HG03378 (cell line): Measurements from ENCODE around the gene MYBBP1A.
"Not testable (repeated sequence)": the region's sequence is repeated elsewhere in the genome, so short reads cannot be mapped to it uniquely, and the experiment has no call there.

Source experiments
- ATAC-seq: cut with Tn5 transposase; IDR thresholded peaks from one replicate; pipeline ENCODE4 v1.9.1; 2021; ENCODE audit warnings: mild to moderate bottlenecking, moderate library complexity; ENCODE audit not compliant: unreplicated experiment

The MYBBP1A gene, protein sequence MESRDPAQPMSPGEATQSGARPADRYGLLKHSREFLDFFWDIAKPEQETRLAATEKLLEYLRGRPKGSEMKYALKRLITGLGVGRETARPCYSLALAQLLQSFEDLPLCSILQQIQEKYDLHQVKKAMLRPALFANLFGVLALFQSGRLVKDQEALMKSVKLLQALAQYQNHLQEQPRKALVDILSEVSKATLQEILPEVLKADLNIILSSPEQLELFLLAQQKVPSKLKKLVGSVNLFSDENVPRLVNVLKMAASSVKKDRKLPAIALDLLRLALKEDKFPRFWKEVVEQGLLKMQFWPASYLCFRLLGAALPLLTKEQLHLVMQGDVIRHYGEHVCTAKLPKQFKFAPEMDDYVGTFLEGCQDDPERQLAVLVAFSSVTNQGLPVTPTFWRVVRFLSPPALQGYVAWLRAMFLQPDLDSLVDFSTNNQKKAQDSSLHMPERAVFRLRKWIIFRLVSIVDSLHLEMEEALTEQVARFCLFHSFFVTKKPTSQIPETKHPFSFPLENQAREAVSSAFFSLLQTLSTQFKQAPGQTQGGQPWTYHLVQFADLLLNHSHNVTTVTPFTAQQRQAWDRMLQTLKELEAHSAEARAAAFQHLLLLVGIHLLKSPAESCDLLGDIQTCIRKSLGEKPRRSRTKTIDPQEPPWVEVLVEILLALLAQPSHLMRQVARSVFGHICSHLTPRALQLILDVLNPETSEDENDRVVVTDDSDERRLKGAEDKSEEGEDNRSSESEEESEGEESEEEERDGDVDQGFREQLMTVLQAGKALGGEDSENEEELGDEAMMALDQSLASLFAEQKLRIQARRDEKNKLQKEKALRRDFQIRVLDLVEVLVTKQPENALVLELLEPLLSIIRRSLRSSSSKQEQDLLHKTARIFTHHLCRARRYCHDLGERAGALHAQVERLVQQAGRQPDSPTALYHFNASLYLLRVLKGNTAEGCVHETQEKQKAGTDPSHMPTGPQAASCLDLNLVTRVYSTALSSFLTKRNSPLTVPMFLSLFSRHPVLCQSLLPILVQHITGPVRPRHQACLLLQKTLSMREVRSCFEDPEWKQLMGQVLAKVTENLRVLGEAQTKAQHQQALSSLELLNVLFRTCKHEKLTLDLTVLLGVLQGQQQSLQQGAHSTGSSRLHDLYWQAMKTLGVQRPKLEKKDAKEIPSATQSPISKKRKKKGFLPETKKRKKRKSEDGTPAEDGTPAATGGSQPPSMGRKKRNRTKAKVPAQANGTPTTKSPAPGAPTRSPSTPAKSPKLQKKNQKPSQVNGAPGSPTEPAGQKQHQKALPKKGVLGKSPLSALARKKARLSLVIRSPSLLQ (N-terminal part only)

DNA sequence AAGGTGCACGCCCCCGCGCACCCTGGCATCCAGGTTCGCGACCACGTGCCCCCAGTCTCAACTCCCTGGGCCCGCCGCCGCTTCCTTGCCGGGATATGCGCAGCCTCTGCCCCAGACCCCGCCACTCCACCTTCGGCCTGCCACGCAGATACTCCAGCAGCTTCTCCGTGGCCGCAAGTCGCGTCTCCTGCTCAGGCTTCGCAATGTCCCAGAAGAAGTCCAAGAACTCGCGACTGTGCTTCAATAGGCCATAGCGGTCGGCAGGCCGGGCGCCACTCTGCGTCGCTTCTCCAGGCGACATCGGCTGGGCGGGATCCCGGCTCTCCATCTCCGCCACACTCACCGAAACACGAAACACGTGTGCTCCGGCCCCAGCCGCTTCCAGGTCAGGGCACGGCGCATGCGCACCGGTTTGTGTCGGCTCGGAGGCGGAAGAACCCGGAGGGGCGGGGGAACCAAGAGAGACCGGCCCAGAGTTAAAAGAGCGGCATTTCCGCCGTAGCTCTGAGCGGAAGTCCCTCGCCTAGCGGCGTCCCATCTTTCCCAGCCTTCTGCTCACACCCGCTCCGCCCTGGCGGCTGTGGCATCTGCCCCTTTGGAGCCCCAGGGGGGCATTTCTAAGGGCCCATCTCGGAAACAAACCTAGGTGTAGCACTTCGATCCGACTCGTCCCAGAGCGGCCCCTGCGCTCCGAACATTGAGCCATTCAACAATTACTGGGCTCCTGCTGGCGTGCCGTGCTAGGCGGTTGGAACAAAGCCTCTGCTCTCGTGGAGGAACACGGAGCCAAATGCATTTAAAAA is at the start of gene MYBBP1A:
Gene MYBBP1A, minus strand, starts transcription at position 388 of the 803 bp plus-strand sequence. Its CDS starts 60 bp downstream, at position 328.
- peak; percentile 69 for ATAC-seq

DNA sequence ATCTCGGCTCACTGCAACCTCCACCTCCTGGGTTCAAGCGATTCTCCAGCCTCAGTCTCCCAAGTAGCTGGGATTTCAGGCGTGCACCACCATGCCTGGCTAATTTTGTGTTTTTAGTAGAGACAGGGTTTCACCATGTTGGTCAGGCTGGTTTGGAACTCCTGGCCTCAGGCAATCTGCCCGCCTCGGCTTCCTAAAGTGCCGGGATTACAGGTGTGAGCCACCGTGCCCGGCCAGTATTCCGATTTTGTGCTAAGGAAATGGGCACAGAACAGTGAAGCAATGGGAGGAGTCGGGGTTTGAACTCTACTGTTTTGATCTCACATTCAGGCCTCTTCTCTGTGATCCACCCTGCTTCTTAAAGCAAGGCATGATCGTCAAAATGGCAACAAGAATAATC is 49.6 kb upstream of the MYBBP1A start:
- not testable (repeated sequence) for ATAC-seq

DNA sequence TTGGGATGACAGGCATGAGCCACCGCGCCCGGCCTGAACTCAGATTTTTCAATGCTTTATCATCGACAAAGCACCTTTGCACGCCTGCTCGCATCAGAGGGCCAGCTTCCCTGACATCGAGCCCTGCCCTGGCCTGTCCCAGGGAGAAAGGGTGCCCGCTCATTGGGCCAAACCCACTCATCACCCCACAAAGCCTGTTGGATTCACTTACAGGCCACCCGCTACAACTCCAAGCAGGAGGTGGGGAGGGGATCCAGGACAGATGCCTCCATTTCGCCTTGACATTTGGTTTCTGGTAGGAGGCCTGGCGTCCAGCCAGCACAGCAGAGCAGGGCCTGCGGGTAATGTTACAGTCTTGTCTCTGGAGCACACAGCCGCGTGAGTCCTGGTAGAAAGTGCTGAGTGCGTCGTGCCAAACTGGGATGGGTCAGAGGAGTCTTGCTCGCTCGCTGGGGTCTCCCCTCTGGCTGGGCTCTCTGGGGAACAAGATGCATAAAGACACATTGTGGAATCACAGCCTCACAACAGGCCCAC is 49.0 kb upstream of the MYBBP1A start:
- no peak for ATAC-seq

DNA sequence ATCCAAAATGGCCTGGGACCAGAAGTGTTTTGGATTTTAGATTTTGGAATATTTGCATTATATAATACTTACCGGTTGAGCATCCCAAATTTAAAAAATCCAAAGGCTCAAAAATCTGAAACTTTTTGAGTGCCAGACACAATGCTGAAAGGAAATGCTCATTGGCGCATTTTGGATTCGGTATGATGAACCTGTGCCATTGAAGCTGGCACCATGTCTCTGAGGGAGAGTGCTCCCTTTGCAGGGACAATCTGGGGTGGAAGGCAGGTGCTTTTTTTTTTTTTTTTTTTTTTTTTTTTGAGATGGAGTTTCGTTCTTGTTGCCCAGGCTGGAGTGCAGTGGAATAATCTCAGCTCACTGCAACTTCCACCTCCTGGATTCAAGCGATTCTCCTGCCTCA is 46.9 kb upstream of the MYBBP1A start:
- ATAC-seq = no peak

DNA sequence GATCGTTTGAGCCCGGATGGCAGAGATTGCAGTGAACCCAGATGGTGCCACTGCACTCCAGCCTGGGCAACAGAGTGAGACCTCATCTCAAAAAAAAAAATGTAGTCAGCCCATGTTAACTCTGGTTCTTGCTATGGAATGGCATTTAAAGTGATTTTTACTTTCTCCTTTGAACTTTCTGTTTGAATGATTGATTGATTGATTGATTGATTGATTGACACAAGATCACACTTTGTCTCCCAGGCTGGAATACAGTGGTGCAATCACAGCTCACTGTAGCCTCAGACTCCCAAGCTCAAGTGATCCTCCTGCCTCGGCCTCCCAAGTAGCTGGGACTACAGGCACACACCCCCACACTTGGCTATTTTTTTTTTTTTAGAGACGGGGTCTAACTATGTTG is 46.1 kb upstream of the MYBBP1A start:
- ATAC-seq = no peak

DNA sequence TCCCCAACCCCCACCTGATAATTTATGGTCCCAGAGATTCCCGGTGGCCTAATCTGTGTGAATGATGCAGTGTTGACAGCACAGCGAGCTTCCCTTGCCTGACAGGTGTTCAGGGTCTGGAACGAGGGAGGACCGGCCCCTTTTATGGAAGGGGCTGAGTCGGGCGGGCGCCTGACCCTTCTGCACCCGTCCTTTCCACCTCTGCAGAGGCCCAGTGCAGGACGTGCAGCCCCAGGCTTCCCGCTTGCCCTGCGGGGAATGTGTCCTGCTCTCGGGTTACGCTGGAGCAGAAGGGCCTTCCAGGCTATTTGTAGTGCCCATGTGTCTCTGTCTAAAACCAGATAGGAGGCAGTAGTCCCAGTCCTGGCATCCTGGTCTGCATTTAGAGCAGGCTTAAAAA is 45.4 kb upstream of the MYBBP1A start:
- no peak for ATAC-seq

DNA sequence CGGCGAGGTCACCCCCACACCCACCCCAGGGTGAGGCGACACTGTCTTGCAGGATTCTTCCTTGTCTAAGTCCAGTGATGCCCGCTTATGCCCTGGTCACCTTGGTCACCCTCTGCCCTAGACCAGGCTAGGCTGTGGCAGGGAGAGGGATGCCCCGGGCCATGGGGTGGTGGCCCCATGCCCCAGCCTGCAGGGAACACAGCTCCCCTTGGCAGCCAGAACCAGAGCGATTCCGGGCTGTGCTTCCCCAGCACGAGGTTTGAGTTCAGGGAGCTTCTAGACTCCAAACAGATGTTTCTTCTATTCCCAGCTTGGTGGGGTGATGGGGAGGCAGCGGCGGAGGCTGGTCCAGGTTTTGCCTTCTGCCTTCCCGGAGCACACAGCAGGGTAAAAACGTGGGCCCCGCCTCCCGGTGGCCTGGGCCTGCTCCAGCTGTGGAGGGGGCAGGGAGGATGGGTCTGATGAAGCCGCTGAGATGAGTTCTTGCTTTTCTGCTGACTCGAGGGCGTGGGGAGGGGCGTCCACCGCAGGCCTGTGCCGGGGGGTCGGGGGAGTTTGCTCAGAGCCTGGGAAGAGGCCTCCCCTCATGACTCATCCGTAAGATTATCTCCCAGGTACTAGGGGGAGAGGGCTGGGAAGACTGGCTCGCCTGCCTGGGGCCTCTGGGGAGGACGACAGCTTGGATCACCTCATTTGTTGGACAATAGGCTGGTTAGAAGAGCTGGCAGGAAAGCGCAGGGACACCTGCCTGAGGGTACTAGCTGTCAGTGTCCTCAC is 44.5 kb upstream of the MYBBP1A start:
- no peak for ATAC-seq

DNA sequence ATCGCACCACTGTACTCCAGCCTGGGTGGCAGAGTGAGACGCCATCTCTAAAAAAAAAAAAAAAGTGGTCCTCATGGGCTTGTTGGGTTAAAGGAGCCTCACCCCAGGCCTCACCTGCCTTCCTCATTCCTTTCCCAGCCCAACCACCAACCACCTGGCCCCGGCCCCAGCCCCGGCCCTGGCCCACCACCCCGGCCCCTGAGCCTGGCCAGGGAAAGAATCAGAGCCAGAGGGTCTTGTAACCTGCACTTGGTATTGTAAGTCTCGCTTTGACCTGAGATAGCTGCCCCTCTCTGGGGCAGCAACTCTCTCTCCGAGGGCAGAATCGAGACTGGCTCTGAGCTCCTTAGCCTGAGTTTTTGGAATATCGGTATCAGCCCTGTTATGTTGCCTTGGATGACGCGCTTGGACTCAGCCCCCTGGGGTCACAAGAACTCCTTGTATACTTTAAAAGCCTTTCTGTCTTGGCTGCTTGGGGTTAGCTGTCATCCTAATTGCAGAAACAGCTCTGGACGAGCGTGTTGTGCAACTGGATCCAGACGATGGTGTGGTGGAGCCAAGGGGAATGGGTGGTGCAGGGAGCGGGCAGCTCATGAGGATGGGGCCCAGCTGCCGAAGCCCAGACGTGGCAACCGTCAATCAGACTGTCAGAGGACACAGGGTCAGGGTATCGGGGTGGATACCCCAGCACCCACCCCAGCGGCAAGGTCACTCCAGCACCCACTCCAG is 43.8 kb upstream of the MYBBP1A start:
- no peak for ATAC-seq

DNA sequence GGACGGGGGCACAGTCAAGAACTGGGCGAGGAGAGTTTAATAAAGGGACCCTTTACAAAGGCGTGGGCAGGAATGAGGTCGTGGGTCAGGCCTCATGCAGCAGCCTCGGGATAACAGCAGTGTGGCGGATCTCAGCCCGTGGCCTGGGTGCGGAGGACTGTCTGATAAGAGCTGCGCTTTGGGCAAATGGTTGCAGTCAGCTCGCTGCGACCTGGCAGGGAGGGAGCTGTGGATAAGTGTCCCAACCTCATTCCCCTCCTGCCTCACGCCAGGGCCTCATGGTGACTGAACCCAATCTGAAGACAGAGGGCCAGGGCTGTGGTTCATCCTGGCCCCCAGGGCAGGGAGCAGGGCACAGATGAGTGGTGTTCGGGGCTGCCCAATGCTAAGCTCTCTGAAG is 42.8 kb upstream of the MYBBP1A start:
- ATAC-seq = no peak

DNA sequence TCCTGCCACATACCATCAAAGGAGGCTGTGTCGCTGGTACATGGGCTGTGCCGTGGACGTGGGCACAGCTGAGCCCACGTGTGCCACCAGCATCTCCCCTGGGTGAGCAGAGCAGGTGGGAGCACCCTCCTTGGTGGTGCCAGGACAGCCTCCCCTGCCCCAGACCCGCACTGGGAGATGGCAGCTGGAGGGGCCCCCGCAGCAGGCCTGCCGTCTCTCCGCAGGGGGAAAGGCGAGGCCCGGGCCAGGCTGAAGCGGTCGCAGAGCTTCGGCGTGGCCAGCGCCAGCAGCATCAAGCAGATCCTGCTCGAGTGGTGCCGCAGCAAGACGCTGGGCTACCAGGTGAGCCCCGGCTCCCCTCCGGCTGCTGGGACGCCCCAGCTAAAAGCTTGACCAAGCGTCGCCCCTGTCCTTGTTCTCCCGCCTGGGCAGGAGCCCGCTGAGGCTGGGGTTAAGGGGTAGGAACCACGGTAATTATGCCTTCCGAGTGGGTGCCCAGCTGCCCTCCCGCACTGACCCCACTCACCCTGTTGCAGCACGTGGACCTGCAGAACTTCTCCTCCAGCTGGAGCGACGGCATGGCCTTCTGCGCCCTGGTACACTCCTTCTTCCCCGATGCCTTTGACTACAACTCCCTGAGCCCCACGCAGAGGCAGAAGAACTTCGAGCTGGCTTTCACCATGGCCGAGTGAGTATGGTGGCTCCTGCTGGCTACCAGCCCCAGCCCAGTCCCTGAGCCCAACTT is 41.6 kb upstream of the MYBBP1A start:
- no peak for ATAC-seq

DNA sequence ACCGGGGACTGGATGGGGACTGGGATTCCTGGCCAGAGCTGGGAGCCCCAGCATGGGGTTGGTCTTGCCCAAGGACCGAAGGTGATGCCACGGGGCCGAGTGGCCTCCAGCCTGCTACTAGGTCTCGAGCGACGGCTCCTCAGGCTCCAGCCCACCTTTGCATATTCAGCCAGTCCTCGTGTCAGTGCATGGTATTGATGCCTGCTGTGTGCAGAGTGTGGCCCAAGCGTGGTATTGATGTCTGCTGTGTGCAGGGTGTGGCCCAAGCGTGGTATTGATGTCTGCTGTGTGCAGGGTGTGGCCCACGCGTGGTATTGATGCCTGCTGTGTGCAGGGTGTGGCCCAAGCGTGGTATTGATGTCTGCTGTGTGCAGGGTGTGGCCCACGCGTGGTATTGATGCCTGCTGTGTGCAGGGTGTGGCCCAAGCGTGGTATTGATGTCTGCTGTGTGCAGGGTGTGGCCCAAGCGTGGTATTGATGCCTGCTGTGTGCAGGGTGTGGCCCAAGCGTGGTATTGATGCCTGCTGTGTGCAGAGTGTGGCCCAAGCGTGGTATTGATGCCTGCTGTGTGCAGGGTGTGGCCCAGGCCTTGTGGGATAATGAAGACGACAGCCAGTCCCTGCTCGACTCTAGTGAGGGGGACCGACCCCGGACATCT is 40.6 kb upstream of the MYBBP1A start:
- not testable (repeated sequence) for ATAC-seq

DNA sequence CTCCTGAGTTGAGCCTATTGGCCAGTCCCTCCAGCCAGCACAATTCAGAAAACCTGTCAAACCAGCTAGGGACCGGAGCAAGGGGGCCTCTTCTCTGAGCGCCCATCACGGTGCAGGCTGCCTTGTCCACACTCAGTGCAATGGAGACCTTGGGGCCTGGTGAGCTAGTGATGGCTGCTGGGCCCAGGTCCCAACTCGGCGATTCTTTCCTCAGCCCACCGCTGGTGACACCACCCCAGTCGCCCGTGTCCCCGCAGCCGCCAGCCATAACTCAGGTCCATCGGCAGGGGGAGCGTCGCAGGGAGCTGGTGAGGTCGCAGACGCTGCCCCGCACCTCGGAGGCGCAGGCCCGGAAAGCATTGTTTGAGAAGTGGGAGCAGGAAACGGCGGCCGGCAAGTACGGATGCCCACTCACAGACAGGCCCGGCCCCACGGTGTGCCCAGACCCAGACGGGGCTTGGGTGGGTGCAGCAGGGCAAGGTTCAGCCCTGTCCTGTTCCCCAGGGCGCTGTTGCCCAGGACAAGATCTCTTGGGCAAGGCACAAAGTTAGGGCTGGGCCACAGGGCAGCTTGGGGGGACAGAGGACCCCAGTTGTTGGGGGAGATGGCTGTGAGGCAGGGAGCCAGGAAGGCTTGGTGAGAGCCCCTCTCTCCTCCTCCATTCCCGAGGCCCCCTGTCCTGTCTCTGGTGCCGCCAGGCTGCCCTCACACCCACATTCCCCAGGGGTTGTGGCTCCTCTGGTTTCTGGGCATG is 39.9 kb upstream of the MYBBP1A start:
- no peak for ATAC-seq

DNA sequence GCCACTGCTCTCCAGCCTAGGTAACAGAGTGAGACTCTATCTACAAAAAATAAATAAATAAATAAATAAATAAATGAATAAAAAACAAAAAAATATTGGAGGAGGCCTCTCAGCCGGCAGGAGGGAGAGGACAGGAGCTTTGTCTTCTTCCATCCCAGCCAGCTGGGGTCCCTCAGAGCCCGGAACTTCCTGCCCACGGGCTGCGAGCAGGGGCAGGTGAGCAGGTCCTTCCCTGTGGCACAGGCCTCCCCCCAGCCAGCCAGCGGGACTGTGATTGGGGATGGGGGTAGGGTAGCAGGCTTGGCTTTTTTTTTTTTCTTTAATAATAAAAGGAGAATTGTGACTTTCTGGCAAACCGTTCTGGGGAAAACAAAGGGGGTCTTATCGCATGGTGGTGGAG is 39.2 kb upstream of the MYBBP1A start:
- ATAC-seq = no peak

DNA sequence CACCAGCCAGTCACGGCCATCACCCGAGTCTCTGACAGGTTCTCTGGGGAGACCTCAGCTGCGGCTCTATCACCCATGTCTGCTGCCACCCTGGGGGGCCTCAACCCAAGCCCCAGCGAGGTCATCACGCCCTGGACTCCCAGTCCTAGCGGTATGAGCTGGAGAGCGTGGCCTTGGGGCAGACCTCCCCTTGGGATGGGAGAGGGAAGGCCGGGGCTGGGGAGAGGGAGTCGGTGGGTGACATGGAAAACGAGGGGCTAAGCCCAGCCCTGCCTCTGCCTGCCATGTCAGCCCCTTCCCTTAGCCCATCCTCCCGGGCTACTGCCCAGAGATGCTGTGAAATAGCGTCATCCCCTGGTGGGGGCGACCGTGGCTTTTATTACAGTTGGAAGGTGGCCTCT is 37.8 kb upstream of the MYBBP1A start:
- ATAC-seq = no peak

DNA sequence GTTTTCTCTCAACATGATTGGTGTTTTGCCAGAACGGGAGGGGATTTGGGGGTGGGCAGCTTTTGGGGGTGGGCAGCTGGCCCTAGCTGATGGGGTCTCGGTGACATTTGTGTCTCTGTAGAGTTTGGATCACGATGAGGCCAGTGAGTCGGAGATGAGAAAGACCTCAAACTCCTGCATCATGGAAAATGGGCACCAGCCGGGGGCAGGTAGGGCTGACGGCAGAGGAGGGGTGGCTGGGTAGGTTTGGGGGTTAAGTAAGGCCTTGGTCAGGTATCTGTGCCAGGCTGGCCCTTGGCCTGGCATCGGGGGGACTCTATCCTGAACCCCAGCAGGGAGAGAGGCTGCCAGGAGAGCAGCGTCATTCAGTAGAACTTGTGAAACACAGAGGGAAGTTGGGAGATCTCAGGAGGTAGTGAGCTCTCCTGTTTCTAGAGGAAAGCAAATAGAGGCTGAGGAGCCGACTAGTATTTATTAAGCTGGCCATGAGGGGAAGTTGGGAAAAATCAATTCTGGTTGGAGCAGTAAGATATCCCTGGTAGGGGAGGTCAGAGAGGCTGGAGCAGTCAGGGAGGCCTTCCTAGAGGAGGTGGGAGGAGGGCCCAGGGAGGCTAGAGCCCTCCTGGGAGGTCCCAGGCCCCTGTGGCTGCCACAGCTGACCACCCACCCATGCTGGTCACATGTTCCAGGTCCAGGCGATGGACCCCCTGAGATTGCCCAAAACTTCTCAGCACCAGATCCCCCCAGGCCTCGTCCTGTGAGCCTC is 37.2 kb upstream of the MYBBP1A start:
- no peak for ATAC-seq

DNA sequence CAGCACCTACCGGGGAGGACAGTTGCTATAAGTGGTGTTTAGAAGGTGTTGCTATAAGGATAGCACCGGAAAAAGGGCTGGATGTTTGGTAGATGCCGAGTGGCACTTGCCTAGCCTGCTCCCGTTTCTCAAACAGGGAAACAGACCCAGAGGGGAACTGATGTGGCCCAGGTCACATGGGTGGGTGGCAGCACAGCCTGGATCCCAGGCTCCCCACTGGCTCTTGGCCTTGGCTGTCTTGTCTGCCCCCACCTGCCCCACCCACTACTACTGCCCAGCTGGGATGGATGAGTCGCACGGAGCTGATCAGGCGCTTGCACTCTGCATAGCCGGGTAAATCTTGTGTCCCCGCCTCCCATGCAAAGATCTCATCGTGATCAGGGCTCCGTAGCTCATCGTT is 36.3 kb upstream of the MYBBP1A start:
- no peak for ATAC-seq
